K562 (cell line): Measurements from ENCODE around the gene GPER1. TPM values are rescaled to one million over a fixed set of nuclear protein-coding genes. Genes with fewer than 3 reads are reported as not detected.

ENCODE experiments used
- ATAC-seq: fragments of 200-7000 bp; cut with Tn5 transposase; 3 replicates; pipeline ENCODE4 v1.9.1; 2020; ENCODE audit warnings: moderate library complexity
- BruUV-seq: library from RNA; stranded (reverse); fragments of 400-500 nt; replicated peaks from 2 replicates; lab custom pipeline; 2021; lab: Mats Ljungman, UMichigan
- CTCF ChIA-PET: fragments of 300-600 bp; formaldehyde crosslinking; extraction: SDS; loops from one replicate; lab custom pipeline; 2021; ENCODE audit warnings: low intra/inter-chr PET ratio; lab: Yijun Ruan, JAX
- POLR2A ChIA-PET: fragments of 300-600, 350-650 bp; sonication (Branson Sonifier 250); formaldehyde crosslinking; extraction: SDS; loops from one replicate; lab custom pipeline; 2021; ENCODE audit warnings: antibody characterized with exemption, inconsistent platforms; lab: Yijun Ruan, JAX
- DNase-seq, 4 experiments: peaks; one replicate each; pipeline versions ENCODE4 v3.0.0 to v3.0.0-alpha.2; 2011 to 2018; ENCODE audit warnings: low spot score in 3 of 4, mixed read lengths in 3 of 4; ENCODE audit errors: extremely low read depth in 1 of 4
- FAIRE-seq: peaks from 2 replicates; lab custom pipeline; 2011; peaks lifted over from hg19 to GRCh38; lab: Jason Lieb, UNC
- H2AFZ ChIP-seq: 2 replicates; pipeline ENCODE4 v1.6.0; 2011; ENCODE audit warnings: low read depth, low read length, control low read depth, inconsistent platforms
- H3K27ac ChIP-seq: fragments of 200-600 bp; 3 replicates; pipeline ENCODE4 v1.8.0; 2011; ENCODE audit warnings: low read depth, mild to moderate bottlenecking, control low read depth, inconsistent platforms, low read length, moderate library complexity, mixed read lengths; ENCODE audit errors: extremely low read depth
- H3K27me3 ChIP-seq, 2 experiments: fragments of 300-600 bp in 1 of 2; 2 replicates in 1 of 2; 3 replicates in 1 of 2; pipeline versions ENCODE4 v1.6.0 to v1.8.0; 2011; ENCODE audit warnings: inconsistent platforms in 2 of 2, low read length in 2 of 2, mild to moderate bottlenecking in 1 of 2, mixed read lengths in 1 of 2, moderate library complexity in 1 of 2; ENCODE audit not compliant: control insufficient read depth in 2 of 2, insufficient read depth in 2 of 2
- H3K36me3 ChIP-seq: fragments of 300-600 bp; 3 replicates; pipeline ENCODE4 v1.8.0; 2011; ENCODE audit warnings: mild to moderate bottlenecking, low read length, inconsistent platforms; ENCODE audit not compliant: control insufficient read depth, insufficient read depth
- H3K4me1 ChIP-seq, 2 experiments: fragments of 200-600 bp in 1 of 2; replicated peaks in 1 of 2; 2 replicates in 1 of 2; 3 replicates in 1 of 2; pipeline versions ENCODE4 v1.5.1 to v1.8.0; 2011; ENCODE audit warnings: inconsistent platforms in 2 of 2, low read length in 2 of 2, mild to moderate bottlenecking in 1 of 2, mixed read lengths in 1 of 2, moderate library complexity in 1 of 2; ENCODE audit not compliant: control insufficient read depth in 2 of 2, insufficient read depth in 2 of 2
- H3K4me2 ChIP-seq: 2 replicates; pipeline ENCODE4 v1.6.1; 2011; ENCODE audit warnings: low read length, control low read depth, inconsistent platforms, mixed read lengths; ENCODE audit not compliant: insufficient read depth
- H3K4me3 ChIP-seq: fragments of 200-600 bp; sonication (generic), shearing (Covaris generic); 2 replicates; pipeline ENCODE4 v1.5.1; 2016; ENCODE audit warnings: control low read depth, inconsistent platforms
- H3K79me2 ChIP-seq: fragments of 200-600 bp; 3 replicates; pipeline ENCODE4 v1.8.0; 2011; ENCODE audit warnings: low read length, inconsistent platforms; ENCODE audit not compliant: control insufficient read depth, insufficient read depth
- H3K9ac ChIP-seq, 2 experiments: 2 replicates each; pipeline versions ENCODE4 v1.6.0 to v1.6.1; 2011; ENCODE audit warnings: low read depth in 2 of 2, low read length in 2 of 2, control low read depth in 1 of 2, inconsistent platforms in 1 of 2, mild to moderate bottlenecking in 1 of 2, mixed read lengths in 1 of 2; ENCODE audit not compliant: insufficient read depth in 1 of 2
- H3K9me1 ChIP-seq: one replicate; pipeline ENCODE4 v1.6.0; 2011; ENCODE audit warnings: inconsistent platforms, mild to moderate bottlenecking, low read length, moderate library complexity; ENCODE audit not compliant: control insufficient read depth, insufficient read depth
- H3K9me3 ChIP-seq: replicated peaks from 2 replicates; pipeline ENCODE4 v1.5.1; 2011; ENCODE audit warnings: low read depth, low read length, inconsistent platforms; ENCODE audit not compliant: control insufficient read depth, insufficient read depth
- H4K20me1 ChIP-seq: replicated peaks from 2 replicates; pipeline ENCODE4 v1.6.1; 2011; ENCODE audit warnings: low read length, inconsistent platforms, mixed read lengths; ENCODE audit not compliant: control insufficient read depth, insufficient read depth
- BCLAF1 ChIP-seq, 2 experiments: fragments of 450-650 bp in 1 of 2; IDR thresholded peaks; 2 replicates each; pipeline ENCODE4 v1.6.1; 2011 to 2017; ENCODE audit warnings: low read depth in 2 of 2, antibody characterized with exemption in 1 of 2, borderline replicate concordance in 1 of 2, low read length in 1 of 2, mild to moderate bottlenecking in 1 of 2, mixed read lengths in 1 of 2; ENCODE audit not compliant: control insufficient read depth in 1 of 2
- CTBP1 ChIP-seq: fragments of 450-650 bp; IDR thresholded peaks from 2 replicates; pipeline ENCODE4 v1.6.1; 2016; ENCODE audit warnings: borderline replicate concordance
- CTCF ChIP-seq, 3 experiments: IDR thresholded peaks in 2 of 3; conservative IDR thresholded peaks in 1 of 3; 2 replicates each; pipeline ENCODE4 v1.5.1; 2011 to 2012; ENCODE audit warnings: low read length in 3 of 3, mild to moderate bottlenecking in 3 of 3, control low read depth in 2 of 3, improper control_type of control experiment in 1 of 3, inconsistent platforms in 1 of 3, low read depth in 1 of 3, mixed read lengths in 1 of 3, moderate library complexity in 1 of 3; ENCODE audit not compliant: insufficient read depth in 2 of 3
- E2F1 ChIP-seq: sonication (generic); formaldehyde crosslinking; IDR thresholded peaks from 2 replicates; pipeline ENCODE4 v1.8.1; 2023; ENCODE audit warnings: mild to moderate bottlenecking, missing genetic modification reagents, moderate library complexity
- FOXP4 ChIP-seq: sonication (generic); formaldehyde crosslinking; IDR thresholded peaks from 2 replicates; pipeline ENCODE4 v1.8.0; 2022; ENCODE audit warnings: mild to moderate bottlenecking, missing genetic modification reagents, borderline replicate concordance
- PRDM10 ChIP-seq: fragments of 450-650 bp; IDR thresholded peaks from 2 replicates; pipeline ENCODE4 v1.6.1; 2018; ENCODE audit not compliant: partially characterized antibody
- WGBS: fragments of 100-300 bp; shearing (Covaris generic); methylation state at CpG from one replicate; pipeline ENCODE4 v1.1.6; 2016; ENCODE audit warnings: low coverage, mixed read lengths; ENCODE audit not compliant: insufficient coverage; ENCODE audit errors: missing lambda C conversion rate; 5-methylcytosine and 5-hydroxymethylcytosine counted together
- in situ Hi-C: fragments of 300-500 bp; cut with MboI; formaldehyde crosslinking; loops from 4 replicates; pipeline ENCODE4 v1.15.0; 2018; ENCODE audit warnings: inconsistent platforms, mixed read lengths
- intact Hi-C: fragments of 100-400 bp; cut with micrococcal nuclease; formaldehyde crosslinking; loops from 2 replicates; pipeline ENCODE4 v1.14.2; 2022
- polyA plus RNA-seq, 8 experiments: library from polyadenylated mRNA; depleted of rRNA in 4 of 8; stranded (reverse) in 5 of 8; unstranded in 3 of 8; fragments of >200 nt; fragmentation: Nextera tagmentation in 2 of 8; fragmentation: Illumina TruSeq in 1 of 8; extraction: Ambion mirVana in 2 of 8; extraction: Trizol in 1 of 8; gene quantifications; 2 replicates each; pipeline versions ENCODE4 v1.2.1 to v1.2.3, GENCODE V29; 2011 to 2014; ENCODE audit warnings: inconsistent platforms in 1 of 8, missing spikeins in 1 of 8
- total RNA-seq, 7 experiments: library from RNA; depleted of rRNA in 6 of 7; stranded (reverse); fragments of >200 nt in 6 of 7; fragmentation: Illumina TruSeq in 2 of 7; extraction: Trizol in 2 of 7; gene quantifications; 2 replicates each; pipeline versions ENCODE4 v1.2.1 to v1.2.3, GENCODE V29; 2011 to 2021; ENCODE audit warnings: low replicate concordance in 1 of 7

The GPER1 gene
- total and polyA plus RNA-seq, 9 of the 15 experiments (the other 6 are each of a cell fraction or from before 2014, with no cell fraction given) = 0.04 to 0.09 (median 0.08) TPM; not detected in 6

GRCh38 chr7:1136841-1137516 lies 49.1 kb downstream of the GPER1 start:
- in situ Hi-C loops (no loop called here), intact Hi-C loops (no loop called here)
- BruUV-seq = TSS peak; percentile 85
- H3K27me3 ChIP-seq = no peaks in the 10 kb centered on the region
- H4K20me1 ChIP-seq = no peaks in the 10 kb centered on the region
- peak overlapping the region; percentile 76 for H3K4me3 ChIP-seq
- H3K79me2 ChIP-seq = peaks cover 26% of the 10 kb centered on the region
- H3K4me1 ChIP-seq = peaks cover 7 to 15% of the 10 kb centered on the region in 2 experiments; a peak in 4 of 5 replicates
- FAIRE-seq = peak; percentile 54
- no peak overlapping the region; the same call in 2 of the 3 replicates for H3K27ac ChIP-seq
- DNase-seq = peak in 2 of 4 experiments; percentile 35 to 43
- H3K9me3 ChIP-seq = no peaks in the 10 kb centered on the region
- peak overlapping the region; percentile 86 for H3K4me2 ChIP-seq
- ATAC-seq = peak; percentile 32
- peak overlapping the region; percentile 29 to 88; a peak in 3 of 4 replicates for H3K9ac ChIP-seq
- H3K36me3 ChIP-seq = no peaks in the 10 kb centered on the region
- H2AFZ ChIP-seq = peak overlapping the region; percentile 82
- CTCF ChIA-PET = no interaction called here
- 2% methylated on average over 9 of the region's 9 CpGs for WGBS
- POLR2A ChIA-PET = interaction anchor here (0.7 to 1.7 kb wide), 7 partner anchors 13 to 164 kb away, joined by 3 to 4 read pairs (median 3); partner anchors contain the start of gene ZFAND2A
- no peaks in the 10 kb centered on the region for H3K9me1 ChIP-seq
- peak; percentile 43; the same call in 1 of the 2 replicates for TF ChIP-seq CTBP1
- no peak for TF ChIP-seq E2F1 (CRISPR knock-in tag)
- TF ChIP-seq BCLAF1 (IDR thresholded peaks at IDR 0.05; ENCODE audit: borderline replicate concordance in 1 of 2, control insufficient read depth in 1 of 2, low read depth in 2 of 2, low read length in 1 of 2) = 0 out of 4 replicates have a peak, but pooled peaks of 1 of the 2 experiments have one; percentile 49
- no peak for TF ChIP-seq CTCF (IDR thresholded peaks at IDR 0.05 in 2 of 3, conservative IDR thresholded peaks at IDR 0.05 in 1 of 3; ENCODE audit: insufficient read depth in 2 of 3, low read depth in 1 of 3, low read length in 3 of 3)
- TF ChIP-seq FOXP4 = no peak
- TF ChIP-seq PRDM10 = peak; percentile 72
